DMS153 treated with DMSO at 0.1 percent for 48 hours (cell line): ENCODE results near the gene CFAP58.
"Not testable (repeated sequence)": the region's sequence is repeated elsewhere in the genome, so short reads cannot be mapped to it uniquely, and the experiment has no call there.

Experiments
- DNase-seq: peaks from one replicate; lab custom pipeline; 2025; ENCODE audit not compliant: unreplicated experiment; lab: John Stamatoyannopoulos, UW

Gene CFAP58

DNA sequence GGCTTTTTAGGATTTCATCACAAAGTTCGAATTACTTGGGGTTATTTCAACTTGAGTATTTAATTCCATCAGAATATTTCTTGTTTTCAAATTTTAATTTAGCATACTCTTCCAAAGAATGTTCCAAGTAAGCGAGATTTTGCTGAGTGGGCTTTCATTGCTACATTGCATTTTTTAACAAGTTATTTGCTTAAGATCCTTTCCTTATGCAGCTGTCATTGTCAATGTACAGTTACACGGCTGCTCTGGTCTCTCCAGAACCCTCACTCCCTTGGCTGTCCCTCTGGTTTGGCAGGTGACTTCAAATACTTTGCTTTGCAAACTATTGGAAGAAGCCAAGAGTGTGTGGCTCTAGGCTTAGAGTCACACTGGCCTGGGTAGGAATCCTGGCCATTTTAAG is 80.0 kb downstream of the CFAP58 start:
- no peak for DNase-seq

DNA sequence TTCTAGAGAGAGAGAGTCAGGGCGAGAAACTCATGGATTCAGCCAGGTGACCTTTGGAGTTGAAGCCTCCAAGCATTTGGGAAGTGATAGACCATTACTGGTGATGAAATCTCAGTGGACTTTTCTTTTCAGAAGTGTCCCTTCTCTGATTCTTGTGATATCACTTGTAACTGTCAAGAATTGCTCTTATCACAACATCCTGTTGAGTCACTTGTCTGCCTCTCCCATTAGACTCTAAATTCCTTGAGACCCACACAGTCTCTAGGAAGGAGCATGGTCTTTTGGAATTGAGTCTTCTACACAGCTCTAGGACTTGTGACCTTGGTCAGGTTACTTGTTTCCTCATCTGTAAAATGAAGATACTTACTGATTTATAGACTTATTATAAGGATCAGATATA is 81.0 kb downstream of the CFAP58 start:
- DNase-seq: no peak

DNA sequence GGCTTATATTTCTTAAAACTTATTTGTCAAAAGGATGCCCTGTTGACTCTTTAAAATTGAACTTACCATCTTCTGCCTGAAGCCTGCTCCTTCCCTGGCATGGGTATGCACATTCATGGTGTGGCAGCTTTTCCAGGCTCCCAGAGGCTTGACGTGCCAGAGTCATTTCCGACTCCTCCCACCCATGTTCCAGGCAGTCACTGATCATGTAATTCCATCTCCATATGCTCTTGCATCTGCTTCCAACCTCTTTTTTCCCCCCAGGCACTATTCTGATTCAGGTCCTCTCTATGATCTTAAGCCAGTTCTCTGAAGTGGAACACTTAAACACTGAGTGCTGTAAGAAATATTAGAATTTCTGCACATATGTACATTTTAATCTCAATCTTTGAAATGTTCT is 82.2 kb downstream of the CFAP58 start:
- no peak for DNase-seq

GRCh38 chr10:104437226-104437625 is 83.6 kb downstream of the CFAP58 start:
- DNase-seq: no peak

DNA sequence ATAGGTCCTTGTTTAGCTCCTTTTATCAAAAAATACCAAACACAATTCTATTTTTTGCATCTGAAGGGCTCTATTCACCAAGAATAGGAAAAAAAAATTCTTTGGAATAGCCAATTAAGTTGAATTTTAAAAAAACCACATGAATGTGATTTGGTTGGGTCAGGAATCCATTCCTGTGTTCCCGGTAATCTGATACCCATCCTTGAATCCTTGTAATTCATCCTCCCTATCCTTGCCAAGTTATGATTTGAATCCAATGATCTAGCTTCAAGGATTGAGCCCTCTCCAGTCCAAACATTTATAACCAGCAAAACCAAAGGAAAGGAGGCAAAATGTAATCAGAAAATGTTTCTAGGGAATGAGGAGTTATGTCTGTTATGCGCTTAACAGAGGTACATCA is 86.6 kb downstream of the CFAP58 start:
- no peak for DNase-seq

DNA sequence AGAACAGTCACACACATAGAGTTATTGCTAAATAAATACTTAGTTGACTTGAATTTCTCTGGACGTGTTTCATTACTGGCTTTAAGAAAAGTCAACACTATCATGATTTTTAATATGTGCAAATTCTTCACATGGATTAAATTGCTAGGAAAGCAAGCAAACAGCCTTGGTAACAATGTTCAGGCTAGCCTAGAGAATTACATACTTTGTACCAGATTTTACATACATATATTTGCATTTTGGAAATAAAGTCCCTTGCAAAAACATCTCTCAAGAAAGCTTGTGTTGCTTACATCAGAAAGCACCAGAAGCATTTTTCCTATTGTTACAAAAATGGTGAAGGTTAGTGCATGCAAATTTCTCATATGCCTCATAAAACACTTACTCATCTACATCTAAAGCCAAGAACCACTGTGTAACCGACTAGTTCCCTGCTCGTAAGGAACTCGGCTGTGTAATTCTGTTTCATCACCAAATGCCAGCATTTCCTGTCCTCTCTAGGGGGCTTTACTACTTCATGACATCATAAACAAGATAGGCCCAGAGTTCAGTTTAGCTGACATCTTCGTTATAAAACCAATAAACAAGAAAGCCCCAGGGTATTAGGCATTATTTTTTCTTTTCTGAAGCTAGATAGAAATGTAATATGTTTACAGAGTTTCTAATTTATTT is 87.8 kb downstream of the CFAP58 start:
- no peak for DNase-seq

DNA sequence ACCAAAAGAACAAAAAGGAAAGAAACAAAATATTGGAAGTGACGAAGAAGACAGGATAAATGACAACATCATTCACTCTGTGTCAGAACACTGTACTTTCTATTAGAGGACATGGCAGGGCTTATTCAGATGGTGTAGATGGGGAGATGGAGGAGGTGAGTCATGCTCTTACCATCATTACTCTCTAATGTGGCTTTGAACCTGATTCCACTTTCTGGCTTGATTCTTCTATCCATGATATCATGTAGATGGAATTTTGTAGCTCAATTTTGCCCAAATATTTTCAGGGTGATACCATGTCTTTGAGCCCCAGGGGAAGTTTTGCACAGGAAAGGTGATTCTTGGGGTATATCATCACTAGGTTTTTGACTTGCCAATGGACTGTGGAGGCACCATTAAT is 91.7 kb downstream of the CFAP58 start:
- no peak for DNase-seq

GRCh38 chr10:104446151-104446550 is 92.5 kb downstream of the CFAP58 start:
- no peak for DNase-seq

DNA sequence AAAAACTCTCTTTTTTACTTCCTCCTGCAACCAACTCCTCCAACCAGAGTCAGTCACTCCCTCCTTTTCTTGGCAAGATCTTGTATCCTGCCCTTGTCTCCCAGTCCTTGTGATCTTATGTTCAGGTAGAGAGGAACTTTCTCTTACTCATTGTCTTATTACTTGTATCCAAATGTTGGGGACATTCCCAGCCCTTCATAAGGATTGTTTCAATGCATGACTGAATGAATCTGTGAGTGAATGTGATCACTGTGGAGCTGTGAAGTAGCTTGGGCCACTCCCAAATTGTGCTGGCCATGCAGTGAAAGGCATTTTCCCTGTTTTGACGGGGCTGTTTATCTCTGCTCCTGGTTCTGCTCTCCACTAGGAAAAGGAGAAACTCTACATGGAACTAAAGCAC is 93.7 kb downstream of the CFAP58 start:
- DNase-seq: no peak

GRCh38 chr10:104447906-104448305 is 94.3 kb downstream of the CFAP58 start:
- DNase-seq: no peak

- no peak for DNase-seq
These were observed 95.8 kb downstream of the CFAP58 start for GRCh38 chr10:104449391-104449790.

DNA sequence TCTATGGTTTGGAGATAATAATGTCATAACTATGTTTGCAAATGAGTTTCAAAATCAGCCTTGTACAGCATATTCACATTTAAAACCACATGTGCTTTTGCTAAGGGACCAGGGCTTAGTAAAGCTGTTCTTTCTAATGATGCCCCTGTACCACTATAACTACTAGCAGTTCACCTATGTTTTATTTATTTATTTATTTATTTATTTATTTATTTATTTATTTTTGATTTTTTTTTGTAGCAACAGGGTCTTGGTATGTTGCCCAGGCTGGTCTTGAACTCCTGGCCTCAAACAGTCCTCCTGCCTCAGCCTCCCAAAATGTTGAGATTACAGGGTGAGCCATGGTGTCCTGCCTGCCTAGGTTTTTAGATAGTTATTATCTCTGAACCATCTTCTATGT is 96.9 kb downstream of the CFAP58 start:
- DNase-seq: no peak

DNA sequence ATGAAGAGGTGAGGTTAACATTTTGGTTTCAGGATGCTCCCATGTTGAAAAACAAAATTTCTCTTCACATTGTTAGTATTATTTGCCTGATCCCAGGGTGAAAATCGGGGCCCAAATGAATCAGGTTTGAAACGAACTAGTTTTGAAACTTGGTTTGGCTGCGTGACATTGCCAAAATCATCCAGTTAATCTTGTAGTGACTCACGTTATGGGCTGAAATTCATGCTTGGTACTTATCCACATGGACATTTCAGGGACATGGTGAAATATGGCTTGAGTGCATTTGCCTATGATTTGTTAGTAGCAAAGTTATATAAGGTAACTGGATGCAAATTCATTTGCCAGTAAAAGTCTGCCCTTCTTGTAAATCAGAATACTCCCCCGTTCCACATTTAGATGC is 97.3 kb downstream of the CFAP58 start:
- DNase-seq: no peak

GRCh38 chr10:104452977-104453376 is 99.3 kb downstream of the CFAP58 start:
- no peak for DNase-seq

GRCh38 chr10:104456802-104457542 is 103.3 kb downstream of the CFAP58 start:
- no peak for DNase-seq

DNA sequence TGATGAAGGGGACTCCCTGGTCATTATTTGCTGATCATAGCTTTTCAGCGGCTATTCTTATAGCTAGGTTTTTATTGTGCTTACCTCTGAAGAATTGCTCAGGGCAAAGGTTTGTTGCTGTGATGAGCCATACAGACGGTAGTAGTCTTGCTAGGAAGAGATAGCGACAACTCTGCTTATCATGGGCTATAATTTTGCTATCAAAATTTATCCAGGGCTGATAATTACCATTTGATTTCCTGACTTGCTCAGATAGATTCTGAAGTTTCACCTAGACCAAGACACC is 103.9 kb downstream of the CFAP58 start:
- no peak for DNase-seq

DNA sequence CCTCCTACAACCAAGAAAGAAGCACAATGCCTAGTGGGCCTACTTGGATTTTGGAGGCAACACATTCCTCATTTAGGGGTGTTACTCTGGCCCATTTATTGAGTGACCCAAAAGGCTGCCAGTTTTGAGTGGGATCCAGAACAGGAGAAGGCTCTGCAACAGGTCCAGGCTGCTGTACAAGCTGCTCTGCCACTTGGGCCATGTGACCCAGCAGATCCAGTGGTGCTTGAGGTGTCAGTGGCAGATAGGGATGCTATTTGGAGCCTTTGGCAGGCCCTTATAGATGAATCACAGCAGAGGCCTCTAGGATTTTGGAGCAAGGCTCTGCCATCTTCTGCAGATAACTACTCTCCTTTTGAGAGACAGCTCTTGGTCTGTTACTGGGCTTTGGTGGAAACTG is 111.9 kb downstream of the CFAP58 start:
- not testable (repeated sequence) for DNase-seq

DNA sequence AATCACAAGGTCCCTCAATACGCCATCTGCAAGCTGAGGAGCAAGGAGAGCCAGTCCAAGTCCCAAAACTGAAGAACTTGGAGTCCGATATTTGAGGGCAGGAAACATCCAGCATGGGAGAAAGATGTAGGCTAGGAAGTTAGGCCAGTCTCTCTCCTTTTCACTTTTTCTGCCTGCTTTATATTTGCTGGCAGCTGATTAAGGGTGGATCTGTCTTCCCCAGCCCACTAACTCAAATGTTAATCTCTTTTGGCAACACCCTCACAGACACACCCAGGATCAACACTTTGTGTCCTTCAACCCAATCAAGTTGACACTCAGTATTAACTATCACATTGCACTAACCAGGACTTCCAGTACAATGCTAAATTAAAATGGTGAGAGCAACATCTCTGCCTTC is 115.2 kb downstream of the CFAP58 start:
- not testable (repeated sequence) for DNase-seq

DNA sequence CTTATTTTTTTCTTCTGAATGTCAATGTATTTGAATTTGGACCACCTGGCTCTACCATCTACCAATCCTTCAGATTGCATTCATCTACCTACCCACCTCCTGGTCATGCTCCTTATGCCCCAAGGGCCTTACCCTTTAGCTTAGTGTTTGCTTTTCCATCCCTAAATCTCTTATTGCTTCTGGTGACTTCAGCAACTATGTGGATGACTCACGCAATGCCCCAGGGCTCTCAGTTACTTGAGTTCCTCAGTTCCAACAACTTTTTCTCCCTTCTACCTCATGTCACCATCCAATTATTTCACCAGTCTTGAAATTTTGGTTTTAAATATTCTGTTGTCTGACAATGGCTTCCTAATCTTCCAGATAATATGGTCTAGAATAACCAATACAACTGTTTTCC is 118.9 kb downstream of the CFAP58 start:
- no peak for DNase-seq

DNA sequence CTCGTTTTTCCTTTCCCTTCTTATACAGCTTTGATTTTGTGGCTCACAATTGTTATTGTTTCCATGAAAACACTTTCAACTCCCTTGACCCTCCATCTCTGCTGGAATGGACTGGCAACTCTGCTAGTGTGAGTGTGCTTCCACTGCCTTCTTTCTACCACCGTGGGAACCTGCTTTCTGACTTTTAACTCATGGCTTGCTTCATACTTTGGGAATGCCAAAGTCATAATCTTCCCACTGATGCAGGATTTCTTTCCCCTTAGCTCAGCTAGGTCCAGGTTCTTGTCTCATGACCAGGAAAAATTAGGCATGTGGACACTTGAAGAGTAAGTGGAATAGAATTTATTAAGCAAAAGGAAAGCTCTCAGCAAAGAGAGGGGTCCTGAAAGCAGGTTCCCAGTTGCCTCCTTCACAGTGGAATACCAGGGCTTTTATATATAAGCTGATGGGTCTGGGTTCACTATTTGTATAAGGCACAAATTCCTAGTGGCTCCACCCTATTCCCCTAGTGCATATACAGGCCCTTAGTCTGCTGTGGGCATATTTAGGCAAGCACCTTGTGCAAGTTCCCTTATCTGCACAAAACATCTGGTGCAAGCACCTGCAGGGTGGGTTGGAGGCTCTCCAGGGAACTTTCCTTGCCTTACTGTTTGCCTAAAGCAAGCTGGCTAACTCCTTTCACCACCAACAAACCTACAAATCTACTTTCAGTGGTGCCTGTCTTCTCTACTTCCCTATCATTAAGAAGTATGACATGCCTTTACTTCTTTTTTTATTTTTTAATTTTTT is 119.5 kb downstream of the CFAP58 start:
- DNase-seq: no peak

DNA sequence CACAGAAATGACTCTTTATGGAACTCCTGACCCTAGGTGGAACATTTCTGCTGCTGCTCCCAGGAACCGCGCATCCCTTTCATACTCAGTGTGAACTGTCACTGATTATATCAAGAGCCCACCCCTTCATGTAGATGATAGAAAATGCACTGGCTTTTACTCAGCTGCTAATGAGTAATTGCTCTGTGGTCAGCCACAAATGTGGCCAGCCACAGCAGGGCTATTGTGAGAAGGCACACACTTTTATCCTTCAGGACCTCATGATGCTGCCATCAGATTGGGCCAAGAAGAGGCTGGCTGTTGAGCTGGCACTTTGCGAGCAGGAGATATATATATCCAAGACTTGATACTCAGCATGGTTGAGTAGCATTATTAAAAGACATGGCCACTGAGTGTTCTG is 124.7 kb downstream of the CFAP58 start:
- no peak for DNase-seq

- no peak for DNase-seq
These were observed 126.4 kb downstream of the CFAP58 start for GRCh38 chr10:104479906-104480593.
